NCI-H1930 (cell line): Measurements from ENCODE around the gene KRT33B.

Experiments
- DNase-seq, 2 experiments: peaks; one replicate each; lab custom pipeline; 2025; lab: John Stamatoyannopoulos, UW

Gene KRT33B

GRCh38 chr17:41325126-41325525 is 44.5 kb downstream of the KRT33B start:
- no peak for DNase-seq

GRCh38 chr17:41324180-41325075 is 45.2 kb downstream of the KRT33B start:
- DNase-seq, result no peak

GRCh38 chr17:41322903-41323895 is 46.4 kb downstream of the KRT33B start:
- DNase-seq, result no peak

DNA sequence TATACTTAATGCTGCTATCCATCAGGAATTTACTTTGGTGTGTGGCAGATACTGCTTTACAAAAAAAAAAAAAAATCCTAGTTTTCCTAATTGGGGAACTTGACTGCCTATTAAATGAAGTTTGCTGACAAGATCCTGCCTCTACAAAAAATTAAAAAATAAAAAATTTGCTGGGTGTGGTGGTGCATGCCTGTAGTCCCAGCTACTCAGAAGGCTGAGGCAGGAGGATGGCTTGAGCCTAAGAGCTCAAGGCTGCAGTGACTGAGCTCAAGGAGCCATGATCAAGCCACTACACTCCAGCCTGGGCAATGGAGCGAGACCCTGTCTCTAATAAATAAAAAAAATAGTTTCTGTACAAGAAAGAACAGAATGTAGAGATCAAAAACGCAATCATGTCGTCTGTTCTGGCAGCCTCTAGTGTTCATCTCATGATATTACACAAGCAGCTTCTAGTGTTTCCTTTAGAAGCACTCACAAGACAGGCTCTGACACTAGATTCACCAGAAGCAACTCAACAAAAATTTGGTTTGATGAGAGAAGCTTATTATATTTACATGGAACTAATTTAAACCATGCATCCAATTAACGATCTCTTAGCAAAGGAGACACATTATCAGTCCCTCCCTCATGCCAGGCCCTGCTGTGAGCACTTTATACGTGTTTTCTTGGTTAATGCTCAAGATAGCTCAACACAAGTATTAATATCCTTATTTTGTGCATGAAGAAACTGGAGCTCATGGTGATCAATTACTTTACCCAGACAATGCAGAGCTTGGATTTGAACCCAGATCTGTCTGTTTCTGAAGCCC is 47.3 kb downstream of the KRT33B start:
- DNase-seq, result no peak

- DNase-seq, result no peak
Measured at GRCh38 chr17:41318231-41318630, 51.4 kb downstream of the KRT33B start.

DNA sequence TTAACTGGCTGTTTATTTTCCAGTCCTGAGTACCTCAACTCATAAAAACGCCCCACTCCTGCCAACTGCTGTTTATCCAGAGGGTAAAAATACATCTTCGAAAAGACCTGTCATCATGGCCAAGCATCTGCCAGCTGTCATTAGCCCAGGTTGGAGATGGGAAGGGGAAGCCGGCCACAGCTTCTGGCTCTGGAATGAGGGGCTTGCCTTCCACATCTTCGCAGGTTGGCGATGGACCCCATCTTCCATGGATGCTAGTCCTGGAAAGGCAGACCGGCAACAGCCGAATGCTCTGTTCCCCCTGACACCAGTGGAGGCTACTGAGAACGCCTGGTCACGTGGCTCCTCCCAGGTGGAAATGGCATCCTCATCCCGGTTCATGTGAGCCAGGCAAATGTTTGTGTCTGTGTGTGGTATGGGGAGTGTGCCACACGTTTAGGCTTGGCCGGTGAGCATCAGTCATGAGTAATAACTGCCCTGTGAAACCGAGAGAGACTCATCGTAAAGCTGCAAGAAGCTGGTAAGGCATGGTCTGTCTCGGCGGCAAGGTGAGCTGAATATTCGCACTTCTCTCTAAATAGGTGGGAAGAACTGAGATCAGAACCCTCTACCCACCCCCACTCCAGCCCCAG is 53.7 kb downstream of the KRT33B start:
- DNase-seq, result no peak

- DNase-seq, result no peak
Measured at GRCh38 chr17:41315204-41315794, 54.3 kb downstream of the KRT33B start, which contains the start of gene KRTAP17-1. Gene KRTAP17-1, minus strand, starts transcription at chr17:41315710. Its CDS starts 60 bp downstream, at chr17:41315650.
